HG03097 (cell line): ENCODE data around the gene RNF227.

Experiments
- ATAC-seq: cut with Tn5 transposase; IDR thresholded peaks from one replicate; pipeline ENCODE4 v1.9.1; 2021; ENCODE audit not compliant: unreplicated experiment, low FRiP score

RNF227 gene

DNA sequence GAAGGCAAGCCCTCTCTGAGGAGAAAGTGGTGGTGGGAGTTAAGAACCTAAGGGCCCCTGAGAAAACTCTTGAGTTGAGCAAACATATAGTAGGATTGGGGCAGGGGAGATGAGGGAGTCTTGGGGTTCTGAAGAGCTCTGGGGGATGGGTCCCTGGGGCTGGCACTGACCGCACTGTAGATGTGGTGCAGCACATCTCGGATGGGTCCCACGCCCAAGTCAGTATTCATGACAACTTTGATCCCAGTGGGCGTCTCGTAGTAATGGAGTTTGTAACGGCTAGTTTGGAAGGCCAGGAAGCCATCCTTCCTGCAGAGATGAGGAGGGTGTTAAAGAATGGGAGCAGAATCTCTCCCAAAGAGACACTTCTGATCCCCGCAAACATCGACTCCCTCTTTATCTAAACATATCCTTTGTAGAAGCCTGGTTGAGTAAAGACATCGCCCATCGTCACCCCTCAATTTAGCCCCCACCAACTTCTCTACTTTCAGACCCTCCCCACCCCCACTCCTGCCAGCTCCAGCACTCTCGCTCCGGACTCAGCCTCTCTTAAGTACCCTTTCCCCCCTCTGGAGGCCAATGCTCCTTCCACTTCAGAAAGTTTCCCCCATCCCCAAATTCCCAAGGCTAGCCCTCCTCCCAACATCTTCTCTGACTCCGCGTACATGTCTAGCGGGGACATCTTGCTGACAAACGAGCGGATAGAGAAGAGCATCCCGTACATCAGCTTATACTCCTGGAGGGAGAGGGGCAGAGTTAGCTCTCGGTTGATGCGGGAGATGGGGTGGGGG, 14.9 kb upstream of the RNF227 start:
- no peak for ATAC-seq

DNA sequence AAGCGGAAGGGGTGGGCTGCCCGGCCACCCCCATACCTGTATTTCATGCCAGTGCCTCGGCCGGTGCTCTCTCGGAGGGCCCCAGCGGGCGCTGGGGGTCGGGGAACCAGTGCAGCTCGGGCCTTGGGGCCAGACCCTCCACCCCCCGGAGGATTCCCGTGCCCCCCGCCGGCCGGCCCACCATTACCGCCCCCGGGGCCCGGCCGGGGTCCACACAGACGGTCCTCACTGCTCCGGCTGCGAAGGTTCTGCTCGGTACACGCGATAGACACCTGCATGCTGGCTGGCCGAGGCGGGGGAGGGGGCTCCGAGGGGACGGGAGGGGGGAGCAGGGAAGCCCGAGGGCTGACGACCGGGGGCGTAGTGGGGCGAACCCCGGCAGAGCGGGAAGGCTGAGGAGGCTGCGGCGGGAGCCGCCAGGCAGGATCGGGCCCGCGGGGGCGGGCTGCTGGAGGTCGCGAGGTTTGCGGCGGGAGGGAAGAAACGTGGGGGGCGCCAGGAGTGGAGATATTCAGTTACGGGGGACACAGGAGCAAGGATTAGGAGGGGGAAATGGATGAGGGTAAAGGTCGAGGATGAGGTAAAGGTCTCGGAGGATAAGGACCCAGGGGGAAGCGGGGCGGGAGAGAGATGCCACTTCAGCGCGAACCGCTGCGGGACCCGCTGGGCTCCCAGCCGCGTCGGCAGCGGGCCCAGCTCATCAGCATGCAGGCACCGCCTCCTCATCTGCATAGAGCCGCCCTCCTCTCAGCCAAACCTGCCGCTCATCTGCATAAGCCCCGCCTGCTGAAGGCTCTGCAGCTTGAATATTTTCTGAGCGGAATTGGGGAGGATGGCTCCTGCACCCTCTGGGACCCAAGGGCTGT, 13.3 kb upstream of the RNF227 start, which contains the start of gene KCNAB3:
Gene KCNAB3, minus strand, starts transcription at position 699 of the 866 bp plus-strand sequence. Its CDS starts 421 bp downstream, at position 278.
- ATAC-seq = no peak

DNA sequence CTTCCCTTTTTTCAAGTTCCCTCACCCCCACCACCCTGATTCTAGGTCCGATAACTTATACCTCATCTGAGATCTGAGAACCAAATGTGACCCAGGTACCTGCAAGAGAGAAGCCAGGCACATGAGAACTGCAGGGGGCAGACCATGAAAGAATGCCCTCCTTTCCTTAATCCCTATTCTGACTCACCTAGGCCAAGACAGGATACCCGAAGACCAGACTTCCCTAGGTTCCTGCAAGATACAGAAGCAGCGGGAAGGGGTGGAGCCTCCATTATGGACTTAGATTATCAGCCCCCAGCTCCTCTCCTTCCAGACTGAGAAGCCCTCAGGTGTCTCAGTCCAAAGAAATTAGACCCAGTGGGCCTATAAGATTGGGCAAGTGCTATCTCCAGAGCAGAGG, 11.5 kb upstream of the RNF227 start:
- no peak for ATAC-seq

DNA sequence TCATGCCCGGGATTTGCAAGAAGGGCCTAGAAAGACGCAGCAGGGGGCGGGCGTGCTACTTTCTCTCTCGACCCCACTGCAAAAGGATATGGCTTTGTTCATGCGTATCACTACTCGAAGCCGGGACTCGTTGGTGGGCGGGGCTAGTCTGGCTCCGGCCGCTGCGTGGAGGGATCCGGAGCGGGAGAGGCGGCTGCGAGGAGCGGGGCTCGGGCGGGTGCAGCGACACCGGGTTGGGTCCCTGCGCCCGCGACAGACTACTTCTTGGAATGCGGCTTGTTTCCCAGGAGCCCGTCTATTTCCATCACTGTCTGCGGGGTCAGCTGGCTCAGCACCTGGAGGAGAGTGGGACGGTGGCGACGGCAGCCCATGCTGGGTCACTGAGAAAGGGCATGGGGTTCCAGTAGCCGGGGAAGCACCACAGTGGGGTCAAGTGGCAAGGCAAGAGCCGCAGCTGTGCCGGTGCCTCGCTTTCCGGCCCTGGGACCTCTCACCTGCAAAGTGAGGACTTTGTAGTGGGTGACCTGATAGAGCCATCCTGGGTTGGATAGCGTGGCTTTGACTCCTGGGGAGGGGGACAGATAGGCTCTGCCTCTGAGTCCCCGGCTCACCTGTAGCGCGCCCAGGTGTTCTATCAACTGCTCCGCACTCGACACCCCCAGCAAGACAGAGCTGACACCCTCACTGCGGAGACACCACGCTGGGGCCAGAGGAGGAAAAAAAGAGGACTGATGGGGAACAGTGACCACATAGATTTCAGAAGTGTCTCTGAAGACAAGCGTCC, 6.9 kb upstream of the RNF227 start:
- no peak for ATAC-seq

DNA sequence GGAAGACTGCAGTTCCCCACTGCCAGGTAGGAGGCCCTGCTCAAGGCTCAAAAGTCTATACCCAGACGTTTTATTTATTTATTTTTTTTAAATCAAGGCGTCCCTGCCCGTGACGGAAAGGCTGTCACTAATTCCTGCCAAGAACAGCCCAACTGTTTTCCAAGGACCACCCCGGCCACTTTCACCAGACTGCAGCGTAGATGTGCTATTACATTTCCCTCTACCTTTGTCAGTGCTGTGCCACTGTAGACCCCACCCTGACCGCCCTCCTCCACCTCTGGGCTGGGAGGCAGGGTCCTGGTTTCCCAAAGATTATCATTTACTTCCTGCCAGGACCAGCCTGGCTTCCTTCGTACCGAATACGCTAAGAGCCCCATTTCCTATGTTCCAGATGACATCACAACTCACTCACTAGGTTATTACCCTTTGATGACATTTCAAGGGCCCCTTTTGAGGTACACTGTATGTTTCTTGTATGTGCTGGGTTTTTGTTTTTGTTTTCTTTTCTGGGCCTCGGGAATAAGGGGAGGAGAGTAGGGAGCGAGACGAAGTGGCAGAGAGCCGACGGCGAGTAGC, 6.3 kb upstream of the RNF227 start:
- ATAC-seq = no peak

DNA sequence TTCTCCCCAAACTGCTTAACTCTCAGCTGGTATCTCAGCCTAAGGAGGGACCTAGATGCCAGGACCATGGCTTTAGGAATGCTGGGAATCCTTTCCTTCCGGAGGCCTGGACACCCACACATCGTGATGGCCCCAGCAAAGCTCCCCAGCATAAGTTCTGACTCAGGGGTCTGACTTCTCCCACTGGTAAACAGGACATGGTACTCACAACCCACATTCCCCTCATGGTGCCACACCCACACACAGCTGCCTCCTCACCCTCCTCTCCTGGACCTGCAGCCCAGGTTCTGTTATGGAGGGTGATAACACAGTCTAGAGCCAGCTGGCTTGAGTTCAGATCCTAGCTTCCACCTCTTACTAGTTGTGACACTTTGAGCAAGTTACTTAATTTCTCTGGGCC, 719 bp upstream of the RNF227 start:
- no peak for ATAC-seq

DNA sequence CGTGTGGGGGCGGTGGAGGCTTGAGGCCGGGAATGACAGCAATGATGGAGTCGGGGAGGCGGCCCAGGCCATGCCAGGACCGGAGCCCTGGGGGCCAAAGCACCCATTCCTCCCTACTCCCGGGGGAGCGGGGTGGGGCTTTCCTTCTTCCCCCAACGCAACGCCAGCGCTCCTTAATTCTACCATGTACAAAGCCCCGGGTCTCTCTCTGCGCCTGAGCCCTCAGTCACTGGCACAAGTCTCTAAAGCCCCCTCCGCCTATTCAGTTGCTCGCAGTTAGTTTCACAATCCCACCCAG, 245 bp upstream of the RNF227 start:
- no peak for ATAC-seq

DNA sequence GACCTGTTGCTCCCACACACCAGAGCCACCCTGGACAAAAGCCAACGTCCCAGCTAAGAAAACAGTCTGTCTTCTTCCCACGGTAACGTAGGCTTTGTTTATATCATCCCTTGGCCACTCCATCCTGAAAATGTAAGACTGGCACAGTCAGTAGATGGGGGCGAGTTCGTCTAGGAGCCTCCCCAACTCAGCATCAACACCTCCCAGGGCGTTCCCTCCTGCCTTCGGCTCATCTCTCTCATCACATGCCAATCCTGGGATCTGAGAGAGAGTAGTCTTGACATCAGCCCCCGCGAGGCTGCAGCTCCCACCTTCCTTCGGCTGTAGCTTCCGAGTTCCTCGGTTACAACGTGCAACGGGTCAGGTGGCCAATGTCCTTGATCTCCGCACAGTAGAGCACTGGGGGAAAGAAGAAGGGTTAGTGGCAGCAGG, 894 bp downstream of the RNF227 start:
- ATAC-seq = peak; percentile 4

DNA sequence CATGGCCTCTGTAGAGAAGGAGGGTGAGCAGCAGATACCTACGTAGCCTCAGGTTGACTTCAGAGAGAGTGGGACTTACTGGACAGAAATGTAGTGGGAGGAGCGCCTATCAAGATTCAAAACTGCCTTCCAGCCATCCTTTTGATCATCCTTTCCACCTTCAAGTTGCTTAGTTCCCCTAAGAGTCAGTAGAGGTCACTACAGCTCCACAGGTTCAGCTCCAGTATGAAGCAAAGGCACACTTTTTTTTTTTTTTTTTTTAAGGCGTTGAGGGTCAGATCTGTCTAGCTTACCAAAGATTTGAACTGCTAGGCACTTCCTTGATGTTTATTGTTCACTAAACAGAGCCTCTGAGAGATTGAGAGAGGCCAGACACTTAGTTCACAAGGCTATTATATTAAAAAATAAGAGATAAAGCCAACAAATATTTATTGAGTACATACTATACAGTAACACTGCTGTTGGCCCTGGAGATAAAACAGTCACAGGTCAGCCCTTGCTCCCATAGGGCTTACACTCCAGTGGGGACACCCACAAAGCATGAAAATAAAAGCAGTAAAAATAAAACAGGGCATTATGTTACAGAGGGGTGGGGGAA, 3.1 kb downstream of the RNF227 start:
- no peak for ATAC-seq

DNA sequence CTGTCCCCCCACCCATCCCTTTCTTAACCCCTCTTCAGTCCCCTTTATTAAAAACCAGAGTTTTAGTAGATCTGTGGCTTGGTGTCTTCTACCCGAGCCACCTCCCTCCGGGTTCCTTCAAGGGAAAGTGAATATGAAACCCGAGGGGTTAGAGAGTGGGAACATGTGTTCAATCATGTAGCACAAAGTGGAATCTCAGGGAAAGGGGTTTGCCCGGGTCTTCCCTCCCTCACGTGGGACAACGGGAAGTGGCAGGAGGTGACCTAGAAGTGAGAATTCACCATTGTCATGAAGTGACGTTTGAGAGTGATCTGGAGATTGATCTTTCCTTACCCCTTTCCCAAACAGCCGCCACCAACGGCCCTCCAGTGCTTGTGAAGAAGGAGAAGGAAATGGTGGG, 5.0 kb downstream of the RNF227 start:
- ATAC-seq = no peak

DNA sequence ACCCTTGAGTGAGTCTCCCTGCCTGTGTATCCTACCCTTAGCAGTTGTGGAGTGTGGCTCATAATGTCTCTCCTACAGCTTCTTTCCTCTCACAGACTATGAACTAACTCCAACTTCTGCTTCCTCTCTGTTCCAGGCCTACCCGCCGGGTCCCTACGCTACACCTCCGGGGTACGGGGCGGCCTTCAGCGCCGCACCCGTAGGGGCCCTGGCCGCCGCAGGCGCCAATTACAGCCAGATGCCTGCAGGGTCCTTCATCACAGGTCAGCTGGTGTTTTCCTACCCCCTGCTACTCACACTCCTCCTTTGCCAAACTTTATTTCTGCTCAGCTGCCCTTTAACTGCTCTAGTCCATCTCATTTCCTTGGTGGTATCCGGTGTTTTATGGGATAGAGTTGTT, 5.4 kb downstream of the RNF227 start:
- no peak for ATAC-seq

DNA sequence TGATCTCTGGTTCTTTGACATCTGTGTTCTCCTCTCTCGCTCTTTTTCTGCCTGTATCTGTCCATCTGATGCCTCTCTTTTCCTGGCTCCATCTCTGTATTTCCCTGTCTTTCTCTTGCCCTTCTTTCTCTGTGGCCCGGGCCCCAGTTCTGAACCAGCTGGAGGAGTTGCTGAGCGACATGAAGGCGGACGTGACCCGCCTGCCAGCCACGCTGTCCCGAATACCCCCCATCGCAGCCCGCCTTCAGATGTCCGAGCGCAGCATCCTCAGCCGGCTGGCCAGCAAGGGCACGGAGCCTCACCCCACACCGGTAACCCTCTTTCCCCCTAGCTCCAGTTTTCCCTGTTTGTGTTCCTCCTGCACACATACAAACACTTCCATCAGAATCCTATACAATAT, 5.8 kb downstream of the RNF227 start:
- no peak for ATAC-seq

DNA sequence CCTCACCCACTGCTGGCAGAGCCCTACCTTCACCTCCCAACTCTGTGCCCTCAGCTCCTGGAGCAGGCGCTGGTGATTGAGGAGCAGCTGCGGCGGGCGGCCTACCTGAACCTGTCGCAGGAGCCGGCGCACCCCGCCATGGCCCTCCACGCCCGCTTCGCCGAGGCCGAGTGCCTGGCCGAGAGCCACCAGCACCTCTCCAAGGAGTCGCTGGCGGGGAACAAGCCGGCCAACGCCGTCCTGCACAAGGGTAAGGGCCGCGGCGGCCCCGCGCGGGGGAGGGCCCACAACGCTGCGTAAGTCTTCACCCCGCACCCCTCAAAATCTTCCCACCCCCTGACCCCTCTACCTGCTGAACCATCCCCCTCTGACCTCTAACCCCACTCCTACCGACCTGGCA, 7.0 kb downstream of the RNF227 start:
- no peak for ATAC-seq

DNA sequence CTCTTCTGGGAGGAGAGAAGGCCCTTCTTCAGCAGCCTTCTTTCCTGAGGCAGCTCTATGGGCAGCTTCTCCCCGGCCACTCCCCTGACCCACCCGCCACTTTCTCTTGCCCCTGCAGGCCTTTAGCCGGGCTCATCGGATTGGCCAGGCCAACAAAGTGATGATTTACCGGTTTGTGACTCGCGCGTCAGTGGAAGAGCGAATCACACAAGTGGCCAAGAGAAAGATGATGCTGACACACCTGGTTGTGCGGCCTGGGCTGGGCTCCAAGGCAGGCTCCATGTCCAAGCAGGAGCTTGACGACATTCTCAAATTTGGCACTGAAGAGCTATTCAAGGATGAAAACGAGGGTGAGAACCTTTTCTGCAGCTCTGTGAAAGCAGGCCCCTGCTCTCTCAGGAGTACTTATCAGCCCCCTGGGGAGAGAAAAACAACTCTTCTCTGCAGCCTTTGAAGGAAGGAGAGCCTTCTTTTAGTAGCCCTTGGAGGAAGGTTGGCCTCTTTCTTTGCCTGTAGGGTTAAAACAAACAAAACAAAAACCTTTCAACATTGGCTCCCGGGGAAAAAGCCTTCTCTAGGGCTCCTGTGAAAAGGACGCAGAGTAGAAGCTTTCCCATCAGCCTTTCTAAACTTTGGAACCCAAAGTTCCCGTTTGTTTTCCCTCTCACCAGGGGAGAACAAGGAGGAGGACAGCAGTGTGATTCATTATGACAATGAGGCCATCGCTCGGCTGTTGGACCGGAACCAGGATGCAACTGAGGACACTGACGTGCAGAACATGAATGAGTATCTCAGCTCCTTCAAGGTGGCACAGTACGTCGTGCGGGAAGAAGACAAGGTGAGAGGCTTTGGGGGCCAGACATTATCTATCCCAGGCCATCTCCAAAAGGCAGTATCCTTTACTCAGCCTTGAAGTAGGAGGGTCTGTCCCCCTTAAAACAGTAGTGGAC, 12.7 kb downstream of the RNF227 start:
- no peak for ATAC-seq

DNA sequence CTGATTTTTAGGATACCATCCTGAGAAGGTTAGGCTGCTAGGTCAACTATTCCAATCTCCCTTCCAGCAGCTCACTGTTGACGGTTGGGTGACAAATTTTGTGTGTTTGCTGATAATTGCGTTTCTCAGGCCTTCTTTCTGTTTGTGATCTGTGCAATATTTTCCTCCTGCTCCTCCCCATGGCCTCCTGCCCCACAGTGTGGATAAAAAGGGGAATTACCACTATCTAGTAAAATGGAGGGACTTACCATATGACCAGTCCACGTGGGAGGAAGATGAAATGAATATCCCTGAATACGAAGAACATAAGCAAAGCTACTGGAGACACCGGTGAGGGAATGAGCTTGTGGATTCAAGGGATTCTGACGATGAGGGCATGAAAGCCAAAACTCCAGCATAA, 18.3 kb downstream of the RNF227 start:
- no peak for ATAC-seq

DNA sequence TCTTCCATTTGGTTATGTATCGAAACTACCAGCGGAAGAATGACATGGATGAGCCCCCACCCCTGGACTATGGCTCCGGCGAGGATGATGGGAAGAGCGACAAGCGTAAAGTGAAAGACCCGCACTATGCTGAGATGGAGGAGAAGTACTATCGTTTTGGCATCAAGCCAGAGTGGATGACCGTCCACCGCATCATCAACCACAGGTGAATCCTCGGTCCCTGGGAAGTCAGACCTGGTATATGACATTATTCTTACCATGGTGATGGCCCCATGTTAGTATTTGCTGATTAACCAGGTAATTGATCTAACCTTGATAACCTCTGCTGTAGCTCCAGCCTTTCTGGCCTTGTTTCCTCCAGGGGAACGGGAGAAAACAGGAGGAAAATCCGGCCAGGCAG, 19.0 kb downstream of the RNF227 start:
- no peak for ATAC-seq

DNA sequence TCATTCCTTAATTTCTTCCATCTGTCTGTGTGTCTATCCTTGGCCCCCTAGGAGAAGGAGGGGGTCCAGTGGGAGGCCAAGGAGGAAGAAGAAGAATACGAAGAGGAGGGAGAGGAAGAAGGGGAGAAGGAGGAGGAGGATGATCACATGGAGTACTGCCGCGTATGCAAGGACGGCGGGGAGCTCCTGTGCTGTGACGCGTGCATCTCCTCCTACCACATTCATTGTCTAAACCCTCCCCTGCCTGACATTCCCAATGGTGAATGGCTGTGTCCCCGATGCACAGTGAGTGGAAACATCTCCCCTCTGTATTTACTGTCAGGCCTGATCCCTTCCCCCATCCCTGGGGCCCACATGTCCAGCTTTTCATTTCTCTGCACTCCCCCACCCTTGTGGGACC, 21.2 kb downstream of the RNF227 start:
- no peak for ATAC-seq

DNA sequence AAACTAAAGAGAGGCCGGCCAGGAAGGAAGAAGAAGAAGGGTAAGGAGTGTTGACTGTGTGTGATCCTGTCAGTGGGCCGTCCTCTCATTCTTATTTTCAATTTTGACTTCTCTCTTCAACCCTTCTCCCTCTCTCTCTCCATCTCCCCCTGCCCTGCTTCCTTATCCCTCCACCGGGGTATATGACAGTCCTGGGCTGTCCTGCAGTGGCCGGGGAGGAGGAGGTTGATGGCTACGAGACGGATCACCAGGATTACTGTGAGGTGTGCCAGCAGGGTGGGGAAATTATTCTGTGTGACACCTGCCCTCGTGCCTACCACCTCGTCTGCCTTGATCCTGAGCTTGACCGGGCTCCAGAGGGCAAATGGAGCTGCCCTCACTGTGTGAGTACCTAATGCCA, 21.9 kb downstream of the RNF227 start:
- ATAC-seq = no peak

DNA sequence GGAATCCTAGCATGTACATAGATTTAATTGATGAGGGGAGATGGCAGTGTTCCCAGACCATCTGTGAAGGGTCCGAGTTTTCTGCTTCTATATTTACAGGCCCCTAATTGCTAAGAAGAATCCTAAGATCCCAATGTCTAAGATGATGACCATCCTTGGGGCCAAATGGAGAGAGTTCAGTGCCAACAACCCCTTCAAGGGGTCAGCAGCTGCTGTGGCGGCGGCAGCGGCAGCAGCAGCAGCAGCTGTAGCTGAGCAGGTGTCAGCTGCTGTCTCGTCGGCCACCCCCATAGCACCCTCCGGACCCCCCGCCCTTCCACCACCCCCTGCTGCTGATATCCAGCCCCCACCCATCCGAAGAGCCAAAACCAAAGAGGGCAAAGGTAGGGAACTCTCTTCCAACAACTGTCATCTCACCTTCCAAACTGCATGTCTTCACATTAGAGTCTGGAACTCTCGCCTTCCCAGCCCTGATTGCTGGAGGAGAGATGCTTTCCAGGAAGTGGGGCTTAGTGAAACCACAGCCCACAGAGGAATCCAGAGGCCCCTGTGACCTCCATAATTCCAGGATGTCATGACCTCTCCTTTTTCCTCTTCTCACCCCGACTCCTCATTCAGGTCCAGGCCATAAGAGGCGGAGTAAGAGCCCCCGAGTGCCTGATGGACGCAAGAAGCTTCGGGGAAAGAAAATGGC, 22.8 kb downstream of the RNF227 start:
- ATAC-seq = no peak
